ENCODE results near the gene POC5.

POC5 gene

GRCh38 chr5:75637949-75638348, 79.3 kb downstream of the POC5 start:
- no peak overlapping the region for H3K4me3 ChIP-seq (ENCODE audit: low read length)
- no peak for DNase-seq (ENCODE audit: low read depth)
- TF ChIP-seq CTCF (IDR thresholded peaks at IDR 0.05; ENCODE audit: insufficient read depth, low read depth, low read length, missing control alignments), result no peak

- no peak for TF ChIP-seq CTCF (IDR thresholded peaks at IDR 0.05; ENCODE audit: insufficient read depth, low read depth, low read length, missing control alignments)
- no peak overlapping the region for H3K4me3 ChIP-seq (ENCODE audit: low read length)
- DNase-seq (ENCODE audit: low read depth), result no peak
These were observed 84.9 kb downstream of the POC5 start for GRCh38 chr5:75632321-75632720.

GRCh38 chr5:75630875-75631274, 86.4 kb downstream of the POC5 start:
- DNase-seq (ENCODE audit: low read depth), result no peak
- no peak overlapping the region for H3K4me3 ChIP-seq (ENCODE audit: low read length)
- no peak for TF ChIP-seq CTCF (IDR thresholded peaks at IDR 0.05; ENCODE audit: insufficient read depth, low read depth, low read length, missing control alignments)

- no peak for TF ChIP-seq CTCF (IDR thresholded peaks at IDR 0.05; ENCODE audit: insufficient read depth, low read depth, low read length, missing control alignments)
- no peak for DNase-seq (ENCODE audit: low read depth)
- no peak overlapping the region for H3K4me3 ChIP-seq (ENCODE audit: low read length)
These were observed 89.4 kb downstream of the POC5 start for GRCh38 chr5:75627801-75628200.

DNA sequence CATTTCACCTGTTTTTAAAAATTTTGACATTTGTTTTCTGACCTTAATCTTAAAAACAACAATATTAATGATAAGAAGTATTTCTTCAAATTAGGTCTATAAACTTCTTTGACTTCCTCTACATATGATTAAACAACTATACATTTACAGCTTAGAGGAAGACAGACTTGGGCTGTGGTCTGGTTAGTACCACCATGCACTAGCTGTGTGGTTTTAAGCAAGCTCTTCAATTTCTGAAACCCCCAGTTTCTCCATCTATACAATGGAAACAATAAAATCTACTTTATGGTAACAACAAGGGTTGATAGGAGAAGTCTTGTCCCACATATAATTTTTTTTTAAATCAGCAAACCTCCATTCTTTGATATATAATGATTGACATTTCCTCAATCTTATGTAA, 90.3 kb downstream of the POC5 start:
- no peak overlapping the region for H3K4me3 ChIP-seq (ENCODE audit: low read length)
- DNase-seq (ENCODE audit: low read depth), result no peak
- TF ChIP-seq CTCF (IDR thresholded peaks at IDR 0.05; ENCODE audit: insufficient read depth, low read depth, low read length, missing control alignments), result no peak

All from epithelial cell of esophagus (primary cell).